Smooth muscle cell (in vitro differentiated cells): ENCODE data around the gene CETP. TPM values are rescaled to one million over a fixed set of nuclear protein-coding genes. Genes with fewer than 3 reads are reported as not detected.

ENCODE experiments used
- DNase-seq: peaks from one replicate; lab custom pipeline; 2025; ENCODE audit not compliant: unreplicated experiment; lab: John Stamatoyannopoulos, UW
- H2AFZ ChIP-seq: fragments of 200-600 bp; sonication (generic); 2 replicates; pipeline ENCODE4 v1.6.0; 2016; ENCODE audit warnings: antibody characterized with exemption, low read depth, mild to moderate bottlenecking
- H3F3A ChIP-seq: fragments of 200-600 bp; sonication (generic); 2 replicates; pipeline ENCODE4 v1.6.0; 2017; ENCODE audit warnings: antibody characterized with exemption, low read depth
- H3K27ac ChIP-seq: fragments of 200-600 bp; sonication (generic); 2 replicates; pipeline ENCODE4 v1.5.1; 2016; ENCODE audit warnings: low read depth, mild to moderate bottlenecking
- H3K27me3 ChIP-seq: fragments of 200-600 bp; sonication (generic); 2 replicates; pipeline ENCODE4 v1.6.1; 2016; ENCODE audit warnings: low read depth, mild to moderate bottlenecking
- H3K36me3 ChIP-seq: fragments of 200-600 bp; sonication (generic); 2 replicates; pipeline ENCODE4 v1.5.1; 2016; ENCODE audit warnings: low read depth
- H3K4me1 ChIP-seq: fragments of 200-600 bp; sonication (generic); 2 replicates; pipeline ENCODE4 v1.5.1; 2016; ENCODE audit warnings: low read depth
- H3K4me2 ChIP-seq: fragments of 200-600 bp; sonication (generic); 2 replicates; pipeline ENCODE4 v1.6.0; 2016; ENCODE audit warnings: mild to moderate bottlenecking
- H3K4me3 ChIP-seq: fragments of 200-600 bp; sonication (generic); 2 replicates; pipeline ENCODE4 v1.5.1; 2016; ENCODE audit warnings: mild to moderate bottlenecking
- H3K79me2 ChIP-seq: fragments of 200-600 bp; sonication (generic); 2 replicates; pipeline ENCODE4 v1.6.0; 2016; ENCODE audit warnings: low read depth, mild to moderate bottlenecking
- H3K9ac ChIP-seq: fragments of 200-600 bp; sonication (generic); 2 replicates; pipeline ENCODE4 v1.6.0; 2016; ENCODE audit warnings: low read depth
- H3K9me3 ChIP-seq: fragments of 200-600 bp; sonication (generic); replicated peaks from 2 replicates; pipeline ENCODE4 v1.5.1; 2016; ENCODE audit warnings: low read depth
- H4K20me1 ChIP-seq: fragments of 200-600 bp; sonication (generic); 2 replicates; pipeline ENCODE4 v1.6.0; 2016; ENCODE audit warnings: low read depth
- WGBS: methylation state at CpG from one replicate; pipeline ENCODE4 v1.1.7; 2016; ENCODE audit warnings: low lambda C conversion rate; 5-methylcytosine and 5-hydroxymethylcytosine counted together
- polyA plus RNA-seq: library from polyadenylated mRNA; unstranded; fragments of >200 nt; fragmentation: Nextera tagmentation; extraction: Ambion mirVana; gene quantifications from 2 replicates; pipeline ENCODE4 v1.2.1, GENCODE V29; 2016
- total RNA-seq: library from RNA; depleted of rRNA; stranded (reverse); fragments of >200 nt; gene quantifications from 2 replicates; pipeline ENCODE4 v1.2.3, GENCODE V29; 2014
- TF ChIP-seq, protein P1 (sequence below): fragments of 200-600 bp; sonication (generic); IDR thresholded peaks from 2 replicates; pipeline ENCODE4 v1.5.1; 2017; ENCODE audit warnings: borderline replicate concordance, mild to moderate bottlenecking, antibody characterized with exemption; ENCODE audit not compliant: insufficient read depth, poor library complexity, severe bottlenecking

CETP gene
- total and polyA plus RNA-seq, 2 experiments from 2014 or later, result not detected

DNA sequence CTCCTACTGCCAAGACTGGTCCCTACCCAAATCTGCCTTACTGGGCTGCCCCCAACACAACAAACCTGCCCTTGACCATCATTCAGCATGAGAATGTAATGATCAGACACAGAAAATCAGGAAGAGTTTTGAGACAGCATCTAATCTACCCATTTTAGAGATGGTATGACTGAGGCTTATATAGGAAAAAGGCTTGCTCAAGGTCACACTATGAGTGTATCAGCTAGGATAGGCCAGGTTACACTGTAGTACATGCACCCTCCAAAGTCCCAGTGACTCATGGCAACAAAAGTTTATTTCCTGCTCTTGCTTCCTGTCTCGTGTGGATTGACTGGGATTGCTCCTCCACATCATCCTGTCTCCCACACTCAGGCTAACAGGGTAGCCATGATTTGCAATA is 55.5 kb downstream of the CETP start:
- Histone ChIP-seq H3K4me2 (no peak overlapping the region), H3K9me3 (no peaks in the 10 kb centered on the region), H4K20me1 (no peaks in the 10 kb centered on the region), H3K79me2 (no peaks in the 10 kb centered on the region), H3K4me3 (no peak overlapping the region), H3K9ac (no peak overlapping the region), H2AFZ (no peak overlapping the region), H3K27me3 (no peaks in the 10 kb centered on the region), H3F3A (no peaks in the 10 kb centered on the region), H3K36me3 (no peaks in the 10 kb centered on the region), H3K27ac (no peak overlapping the region), H3K4me1 (no peaks in the 10 kb centered on the region)
- DNase-seq, result no peak
- TF ChIP-seq, protein P1, sequence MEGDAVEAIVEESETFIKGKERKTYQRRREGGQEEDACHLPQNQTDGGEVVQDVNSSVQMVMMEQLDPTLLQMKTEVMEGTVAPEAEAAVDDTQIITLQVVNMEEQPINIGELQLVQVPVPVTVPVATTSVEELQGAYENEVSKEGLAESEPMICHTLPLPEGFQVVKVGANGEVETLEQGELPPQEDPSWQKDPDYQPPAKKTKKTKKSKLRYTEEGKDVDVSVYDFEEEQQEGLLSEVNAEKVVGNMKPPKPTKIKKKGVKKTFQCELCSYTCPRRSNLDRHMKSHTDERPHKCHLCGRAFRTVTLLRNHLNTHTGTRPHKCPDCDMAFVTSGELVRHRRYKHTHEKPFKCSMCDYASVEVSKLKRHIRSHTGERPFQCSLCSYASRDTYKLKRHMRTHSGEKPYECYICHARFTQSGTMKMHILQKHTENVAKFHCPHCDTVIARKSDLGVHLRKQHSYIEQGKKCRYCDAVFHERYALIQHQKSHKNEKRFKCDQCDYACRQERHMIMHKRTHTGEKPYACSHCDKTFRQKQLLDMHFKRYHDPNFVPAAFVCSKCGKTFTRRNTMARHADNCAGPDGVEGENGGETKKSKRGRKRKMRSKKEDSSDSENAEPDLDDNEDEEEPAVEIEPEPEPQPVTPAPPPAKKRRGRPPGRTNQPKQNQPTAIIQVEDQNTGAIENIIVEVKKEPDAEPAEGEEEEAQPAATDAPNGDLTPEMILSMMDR, result no peak
- 61% methylated on average over 1 of the region's 1 CpG for WGBS

DNA sequence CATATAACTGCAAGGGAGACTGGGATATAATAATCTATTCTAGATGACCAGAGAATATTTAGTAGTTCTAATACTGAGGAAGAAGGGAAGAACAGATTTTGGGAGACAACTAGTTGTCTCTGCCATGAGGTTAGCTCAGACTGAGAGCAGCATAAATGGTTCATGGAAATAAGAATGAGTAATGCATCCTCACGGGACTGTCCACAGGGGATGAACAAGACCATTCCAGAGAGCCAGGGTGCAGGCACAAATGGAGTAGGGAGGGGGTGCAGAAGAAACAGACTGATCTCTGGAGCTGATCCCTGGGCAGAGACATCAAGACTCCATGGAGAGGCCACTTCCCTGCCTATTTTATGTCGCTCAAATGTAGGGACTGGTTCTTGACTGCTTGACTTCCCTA is 58.0 kb downstream of the CETP start:
- H3K9ac ChIP-seq, result no peak overlapping the region
- DNase-seq, result no peak
- 73% methylated on average over 2 of the region's 2 CpGs for WGBS

DNA sequence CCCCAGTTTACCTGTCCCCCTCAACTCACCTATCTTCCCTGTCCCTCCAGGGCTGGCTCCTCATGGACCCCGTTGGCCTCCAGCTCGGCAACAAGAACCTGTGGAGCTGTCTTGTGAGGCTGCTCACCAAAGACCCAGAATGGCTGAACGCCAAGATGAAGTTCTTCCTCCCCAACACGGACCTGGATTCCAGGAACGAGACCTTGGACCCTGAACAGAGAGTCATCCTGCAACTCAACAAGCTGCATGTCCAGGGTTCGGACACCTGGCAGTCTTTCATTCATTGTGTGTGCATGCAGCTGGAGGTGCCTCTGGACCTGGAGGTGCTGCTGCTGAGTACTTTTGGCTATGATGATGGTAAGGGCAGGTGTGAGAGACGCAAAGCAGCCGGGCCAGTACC is 58.9 kb downstream of the CETP start:
- H2AFZ ChIP-seq, result no peak overlapping the region
- no peak for DNase-seq
- no peak overlapping the region for H3K27ac ChIP-seq
- no peaks in the 10 kb centered on the region for H3K27me3 ChIP-seq
- 92% methylated on average over 8 of the region's 8 CpGs for WGBS
- no peaks in the 10 kb centered on the region for H4K20me1 ChIP-seq
- H3K4me1 ChIP-seq, result no peaks in the 10 kb centered on the region
- no peak overlapping the region for H3K9ac ChIP-seq
- H3K79me2 ChIP-seq, result no peaks in the 10 kb centered on the region
- H3K4me2 ChIP-seq, result no peak overlapping the region
- H3K36me3 ChIP-seq, result no peaks in the 10 kb centered on the region
- H3K9me3 ChIP-seq, result no peaks in the 10 kb centered on the region
- H3F3A ChIP-seq, result no peaks in the 10 kb centered on the region
- TF ChIP-seq, protein P1, result no peak
- no peak overlapping the region for H3K4me3 ChIP-seq

More for the DNA sequence above, 58.0 kb downstream of the CETP start:
- no peak overlapping the region for H3K27ac ChIP-seq
- H3K9me3 ChIP-seq, result no peaks in the 10 kb centered on the region
- H4K20me1 ChIP-seq, result no peaks in the 10 kb centered on the region
- H3K4me2 ChIP-seq, result no peak overlapping the region
- H2AFZ ChIP-seq, result no peak overlapping the region
- H3K36me3 ChIP-seq, result no peaks in the 10 kb centered on the region
- no peaks in the 10 kb centered on the region for H3F3A ChIP-seq
- no peak overlapping the region for H3K4me3 ChIP-seq
- TF ChIP-seq, protein P1, result no peak
- no peaks in the 10 kb centered on the region for H3K79me2 ChIP-seq
- H3K27me3 ChIP-seq, result no peaks in the 10 kb centered on the region
- no peaks in the 10 kb centered on the region for H3K4me1 ChIP-seq

DNA sequence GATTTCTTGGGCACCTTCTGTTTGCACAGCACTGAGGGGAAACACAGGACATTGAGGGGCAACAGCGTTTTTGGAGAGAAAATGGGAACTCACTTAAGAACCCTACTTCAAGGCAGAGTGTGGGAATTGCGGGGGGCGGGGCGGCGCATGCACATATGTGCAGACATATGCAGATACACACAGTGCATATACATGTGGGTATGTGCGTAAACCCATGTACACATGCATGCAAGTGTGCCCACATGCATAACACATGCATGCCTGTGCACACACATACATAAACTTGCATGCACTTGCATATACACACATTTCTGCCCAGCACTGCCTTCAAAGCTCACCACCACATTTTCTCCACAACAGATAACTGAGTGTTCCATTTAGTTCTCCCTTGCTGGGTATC is 60.0 kb downstream of the CETP start:
- WGBS, result 94% methylated on average over 6 of the region's 6 CpGs
- Histone ChIP-seq H2AFZ (no peak overlapping the region), H3K4me1 (no peaks in the 10 kb centered on the region), H3K4me3 (no peak overlapping the region), H4K20me1 (no peaks in the 10 kb centered on the region), H3K27me3 (no peaks in the 10 kb centered on the region), H3K27ac (no peak overlapping the region), H3K4me2 (no peak overlapping the region), H3F3A (no peaks in the 10 kb centered on the region), H3K9me3 (no peaks in the 10 kb centered on the region), H3K79me2 (no peaks in the 10 kb centered on the region), H3K36me3 (no peaks in the 10 kb centered on the region), H3K9ac (no peak overlapping the region)
- TF ChIP-seq, protein P1, result no peak
- DNase-seq, result no peak
